ENCODE measurements around the gene FBXW4. TPM values are rescaled to one million over a fixed set of nuclear protein-coding genes. Genes with fewer than 3 reads are reported as not detected.

FBXW4 gene
- total and polyA plus RNA-seq, 2 donors (not counting 1 experiment from before 2014, with no cell fraction given): 32.7 to 60.8 TPM

DNA sequence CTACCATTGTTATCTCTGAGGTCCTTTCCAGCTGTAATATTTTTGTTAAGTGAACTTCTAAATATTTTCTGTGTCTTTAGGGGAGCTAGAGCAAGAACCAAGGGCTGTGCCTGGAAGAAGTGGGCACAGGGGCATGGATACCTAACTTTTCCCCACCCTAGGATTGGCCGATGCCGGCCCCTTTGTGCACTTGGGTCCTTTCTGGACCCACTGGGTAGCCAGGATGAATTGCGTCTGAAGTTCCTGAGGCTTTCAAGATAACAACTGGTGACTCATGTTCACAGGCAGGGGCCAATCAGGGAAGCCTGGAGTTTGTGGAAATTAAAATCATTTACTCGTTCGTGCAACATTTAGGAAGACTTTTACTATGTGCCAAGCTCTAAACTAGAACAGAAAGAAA, 106.1 kb downstream of the FBXW4 start:
- Histone ChIP-seq H3K9ac (ENCODE audit: insufficient read depth, low read length) (peak overlapping the region; percentile 47), H3K27me3 (ENCODE audit: control insufficient read depth, insufficient read depth, low read length) (no peaks in the 10 kb centered on the region), H3K79me2 (ENCODE audit: control insufficient read depth, insufficient read depth, low read length) (peaks cover 9% of the 10 kb centered on the region), H3K4me1 (ENCODE audit: control insufficient read depth, extremely low read depth, insufficient read depth, low read length) (no peaks in the 10 kb centered on the region), H4K20me1 (ENCODE audit: control insufficient read depth, extremely low read depth, insufficient read depth, low read length) (no peaks in the 10 kb centered on the region), H3K27ac (ENCODE audit: insufficient read depth, low read length) (peak overlapping the region; percentile 18), H3K36me3 (ENCODE audit: control insufficient read depth, insufficient read depth, low read length) (peaks cover 6% of the 10 kb centered on the region), H3K9me3 (ENCODE audit: control insufficient read depth, insufficient read depth, low read depth, low read length) (no peaks in the 10 kb centered on the region), H3K4me2 (ENCODE audit: extremely low read depth, insufficient read depth, low read length) (peak overlapping the region; percentile 97), H2AFZ (ENCODE audit: low read length) (peak overlapping the region; percentile 93), H3K4me3 (replicated peaks in 1 of 4; ENCODE audit: control extremely low read depth in 1 of 4, insufficient read depth in 1 of 4, low read depth in 3 of 4, low read length in 4 of 4) (peak overlapping the region; percentile 74 to 98 (median 90))
- peak; percentile 31 to 63 for DNase-seq (ENCODE audit: low read depth in 2 of 2)
- TF ChIP-seq EZH2 (IDR thresholded peaks at IDR 0.05; ENCODE audit: low read length, missing control alignments): no peak
- TF ChIP-seq, protein P1, sequence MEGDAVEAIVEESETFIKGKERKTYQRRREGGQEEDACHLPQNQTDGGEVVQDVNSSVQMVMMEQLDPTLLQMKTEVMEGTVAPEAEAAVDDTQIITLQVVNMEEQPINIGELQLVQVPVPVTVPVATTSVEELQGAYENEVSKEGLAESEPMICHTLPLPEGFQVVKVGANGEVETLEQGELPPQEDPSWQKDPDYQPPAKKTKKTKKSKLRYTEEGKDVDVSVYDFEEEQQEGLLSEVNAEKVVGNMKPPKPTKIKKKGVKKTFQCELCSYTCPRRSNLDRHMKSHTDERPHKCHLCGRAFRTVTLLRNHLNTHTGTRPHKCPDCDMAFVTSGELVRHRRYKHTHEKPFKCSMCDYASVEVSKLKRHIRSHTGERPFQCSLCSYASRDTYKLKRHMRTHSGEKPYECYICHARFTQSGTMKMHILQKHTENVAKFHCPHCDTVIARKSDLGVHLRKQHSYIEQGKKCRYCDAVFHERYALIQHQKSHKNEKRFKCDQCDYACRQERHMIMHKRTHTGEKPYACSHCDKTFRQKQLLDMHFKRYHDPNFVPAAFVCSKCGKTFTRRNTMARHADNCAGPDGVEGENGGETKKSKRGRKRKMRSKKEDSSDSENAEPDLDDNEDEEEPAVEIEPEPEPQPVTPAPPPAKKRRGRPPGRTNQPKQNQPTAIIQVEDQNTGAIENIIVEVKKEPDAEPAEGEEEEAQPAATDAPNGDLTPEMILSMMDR (conservative IDR thresholded peaks at IDR 0.05 in 1 of 2, IDR thresholded peaks at IDR 0.05 in 1 of 2; ENCODE audit: low read depth in 1 of 2, low read length in 2 of 2): no peak

DNA sequence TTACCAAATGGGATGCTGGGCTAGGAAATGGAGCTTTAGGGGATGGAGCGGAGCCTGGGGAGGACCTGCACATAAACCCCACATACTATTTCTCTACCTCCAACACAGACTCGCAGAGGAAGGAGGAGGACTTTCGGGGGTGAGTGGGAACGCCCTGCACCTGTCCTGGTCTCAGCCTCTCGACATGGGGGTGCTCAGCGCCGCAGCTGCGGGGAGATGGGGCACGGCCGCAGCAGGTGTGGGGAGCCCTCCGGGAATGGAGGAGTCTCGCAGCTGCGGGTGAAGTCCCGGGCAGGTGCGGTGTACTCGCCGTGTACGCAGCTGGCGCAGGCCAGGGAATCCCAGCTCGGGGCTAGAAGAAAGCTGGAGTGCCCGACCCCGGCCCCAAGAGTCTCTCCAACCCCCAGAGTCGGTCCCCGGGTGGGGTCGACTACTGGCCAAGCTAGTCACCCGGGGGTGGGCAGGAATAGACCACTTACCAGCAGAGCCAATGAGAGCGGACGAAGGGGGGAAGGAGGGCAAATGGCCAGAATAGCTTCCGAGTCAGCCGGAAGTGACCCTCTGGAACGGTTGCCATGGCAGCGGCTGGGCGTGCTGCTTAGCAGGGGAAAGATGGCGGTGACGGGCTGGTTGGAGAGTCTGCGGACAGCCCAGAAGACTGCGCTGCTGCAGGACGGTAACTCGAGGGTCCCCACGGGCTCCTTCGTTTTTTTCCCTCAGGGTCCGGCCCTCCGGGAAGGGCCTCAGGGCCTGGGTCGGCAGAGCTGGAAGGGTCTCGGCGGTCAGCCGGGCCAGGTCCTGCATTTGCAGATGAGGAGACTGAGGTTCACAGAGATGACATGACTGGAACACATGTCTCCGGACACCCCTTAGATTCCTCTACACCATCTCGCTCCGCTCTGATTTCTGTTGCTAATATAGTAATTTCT, 107.0 kb downstream of the FBXW4 start, which contains the start of the genes DPCD and POLL:
TSS of gene DPCD (plus strand) at position 597 of the 929 bp plus-strand sequence. CDS start at position 613, 16 bp downstream.
TSS of gene POLL (minus strand) at position 533 of the 929 bp plus-strand sequence. CDS start 897 bp downstream, outside the sequence.
- no peak for TF ChIP-seq EZH2 (IDR thresholded peaks at IDR 0.05; ENCODE audit: low read length, missing control alignments)
- TF ChIP-seq, protein P1 (conservative IDR thresholded peaks at IDR 0.05 in 1 of 2, IDR thresholded peaks at IDR 0.05 in 1 of 2; ENCODE audit: low read depth in 1 of 2, low read length in 2 of 2): no peak
- peak; percentile 93 to 94 for DNase-seq (ENCODE audit: low read depth in 2 of 2)
- peaks cover 8% of the 10 kb centered on the region for H3K36me3 ChIP-seq (ENCODE audit: control insufficient read depth, insufficient read depth, low read length)
- H3K27me3 ChIP-seq (ENCODE audit: control insufficient read depth, insufficient read depth, low read length): no peaks in the 10 kb centered on the region
- H3K4me1 ChIP-seq (ENCODE audit: control insufficient read depth, extremely low read depth, insufficient read depth, low read length): no peaks in the 10 kb centered on the region
- peak within 1 kb of the TSS; percentile 18 for H3K27ac ChIP-seq (ENCODE audit: insufficient read depth, low read length)
- no peaks in the 10 kb centered on the region for H4K20me1 ChIP-seq (ENCODE audit: control insufficient read depth, extremely low read depth, insufficient read depth, low read length)
- H2AFZ ChIP-seq (ENCODE audit: low read length): peak within 1 kb of the TSS; percentile 93
- peak within 1 kb of the TSS; percentile 74 to 98 (median 90) for H3K4me3 ChIP-seq (replicated peaks in 1 of 4; ENCODE audit: control extremely low read depth in 1 of 4, insufficient read depth in 1 of 4, low read depth in 3 of 4, low read length in 4 of 4)
- no peaks in the 10 kb centered on the region for H3K9me3 ChIP-seq (ENCODE audit: control insufficient read depth, insufficient read depth, low read depth, low read length)
- H3K9ac ChIP-seq (ENCODE audit: insufficient read depth, low read length): peak within 1 kb of the TSS; percentile 47
- peak within 1 kb of the TSS; percentile 98 for H3K4me2 ChIP-seq (ENCODE audit: extremely low read depth, insufficient read depth, low read length)
- H3K79me2 ChIP-seq (ENCODE audit: control insufficient read depth, insufficient read depth, low read length): peaks cover 9% of the 10 kb centered on the region

DNA sequence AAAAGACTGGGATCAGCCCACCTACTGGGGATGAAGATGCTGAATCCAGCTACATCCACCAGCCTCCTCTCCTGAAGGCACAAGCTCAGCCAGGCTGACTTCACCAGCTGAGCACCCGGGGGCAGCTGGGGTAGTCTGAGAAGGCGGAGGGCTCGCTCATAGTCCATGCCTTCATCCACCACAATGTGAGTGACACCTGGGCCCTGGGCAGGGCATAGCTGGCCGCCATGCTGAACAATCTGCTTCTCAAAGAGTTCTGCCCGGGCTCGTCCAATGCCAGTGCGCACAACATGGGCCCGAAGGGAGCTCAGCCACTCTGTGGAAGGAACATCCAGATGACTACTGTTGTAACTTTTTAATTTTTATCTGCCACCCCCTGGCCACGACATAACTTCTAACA, 109.1 kb downstream of the FBXW4 start:
- Histone ChIP-seq H3K27ac (ENCODE audit: insufficient read depth, low read length) (no peak overlapping the region), H3K79me2 (ENCODE audit: control insufficient read depth, insufficient read depth, low read length) (peaks cover 9% of the 10 kb centered on the region), H2AFZ (ENCODE audit: low read length) (no peak overlapping the region), H3K9ac (ENCODE audit: insufficient read depth, low read length) (no peak overlapping the region), H3K36me3 (ENCODE audit: control insufficient read depth, insufficient read depth, low read length) (peaks cover 12% of the 10 kb centered on the region), H3K4me3 (replicated peaks in 1 of 4; ENCODE audit: control extremely low read depth in 1 of 4, insufficient read depth in 1 of 4, low read depth in 3 of 4, low read length in 4 of 4) (no peak overlapping the region), H3K9me3 (ENCODE audit: control insufficient read depth, insufficient read depth, low read depth, low read length) (no peaks in the 10 kb centered on the region), H3K4me2 (ENCODE audit: extremely low read depth, insufficient read depth, low read length) (no peak overlapping the region), H3K27me3 (ENCODE audit: control insufficient read depth, insufficient read depth, low read length) (no peaks in the 10 kb centered on the region), H4K20me1 (ENCODE audit: control insufficient read depth, extremely low read depth, insufficient read depth, low read length) (no peaks in the 10 kb centered on the region), H3K4me1 (ENCODE audit: control insufficient read depth, extremely low read depth, insufficient read depth, low read length) (no peaks in the 10 kb centered on the region)
- DNase-seq (ENCODE audit: low read depth in 2 of 2): no peak
- TF ChIP-seq, protein P1 (conservative IDR thresholded peaks at IDR 0.05 in 1 of 2, IDR thresholded peaks at IDR 0.05 in 1 of 2; ENCODE audit: low read depth in 1 of 2, low read length in 2 of 2): no peak
- no peak for TF ChIP-seq EZH2 (IDR thresholded peaks at IDR 0.05; ENCODE audit: low read length, missing control alignments)
